K562 (cell line): ENCODE results near the gene SLC34A3. TPM values are rescaled to one million over a fixed set of nuclear protein-coding genes. Genes with fewer than 3 reads are reported as not detected.
A peak's percentile ranks its signal among the peaks of the same experiment; 100 is the strongest.

Experiments
- ATAC-seq: fragments of 200-7000 bp; cut with Tn5 transposase; 3 replicates; pipeline ENCODE4 v1.9.1; 2020; ENCODE audit warnings: moderate library complexity
- BruUV-seq: library from RNA; stranded (reverse); fragments of 400-500 nt; replicated peaks from 2 replicates; lab custom pipeline; 2021; lab: Mats Ljungman, UMichigan
- CTCF ChIA-PET: fragments of 300-600 bp; formaldehyde crosslinking; extraction: SDS; loops from one replicate; lab custom pipeline; 2021; ENCODE audit warnings: low intra/inter-chr PET ratio; lab: Yijun Ruan, JAX
- POLR2A ChIA-PET: fragments of 300-600, 350-650 bp; sonication (Branson Sonifier 250); formaldehyde crosslinking; extraction: SDS; loops from one replicate; lab custom pipeline; 2021; ENCODE audit warnings: antibody characterized with exemption, inconsistent platforms; lab: Yijun Ruan, JAX
- DNase-seq, 4 experiments: peaks; one replicate each; pipeline versions ENCODE4 v3.0.0 to v3.0.0-alpha.2; 2011 to 2018; ENCODE audit warnings: low spot score in 3 of 4, mixed read lengths in 3 of 4; ENCODE audit errors: extremely low read depth in 1 of 4
- FAIRE-seq: peaks from 2 replicates; lab custom pipeline; 2011; peaks lifted over from hg19 to GRCh38; lab: Jason Lieb, UNC
- H2AFZ ChIP-seq: 2 replicates; pipeline ENCODE4 v1.6.0; 2011; ENCODE audit warnings: low read depth, low read length, control low read depth, inconsistent platforms
- H3K27ac ChIP-seq: fragments of 200-600 bp; 3 replicates; pipeline ENCODE4 v1.8.0; 2011; ENCODE audit warnings: low read depth, mild to moderate bottlenecking, control low read depth, inconsistent platforms, low read length, moderate library complexity, mixed read lengths; ENCODE audit errors: extremely low read depth
- H3K27me3 ChIP-seq, 2 experiments: fragments of 300-600 bp in 1 of 2; 2 replicates in 1 of 2; 3 replicates in 1 of 2; pipeline versions ENCODE4 v1.6.0 to v1.8.0; 2011; ENCODE audit warnings: inconsistent platforms in 2 of 2, low read length in 2 of 2, mild to moderate bottlenecking in 1 of 2, mixed read lengths in 1 of 2, moderate library complexity in 1 of 2; ENCODE audit not compliant: control insufficient read depth in 2 of 2, insufficient read depth in 2 of 2
- H3K36me3 ChIP-seq: fragments of 300-600 bp; 3 replicates; pipeline ENCODE4 v1.8.0; 2011; ENCODE audit warnings: mild to moderate bottlenecking, low read length, inconsistent platforms; ENCODE audit not compliant: control insufficient read depth, insufficient read depth
- H3K4me1 ChIP-seq, 2 experiments: fragments of 200-600 bp in 1 of 2; replicated peaks in 1 of 2; 2 replicates in 1 of 2; 3 replicates in 1 of 2; pipeline versions ENCODE4 v1.5.1 to v1.8.0; 2011; ENCODE audit warnings: inconsistent platforms in 2 of 2, low read length in 2 of 2, mild to moderate bottlenecking in 1 of 2, mixed read lengths in 1 of 2, moderate library complexity in 1 of 2; ENCODE audit not compliant: control insufficient read depth in 2 of 2, insufficient read depth in 2 of 2
- H3K4me2 ChIP-seq: 2 replicates; pipeline ENCODE4 v1.6.1; 2011; ENCODE audit warnings: low read length, control low read depth, inconsistent platforms, mixed read lengths; ENCODE audit not compliant: insufficient read depth
- H3K4me3 ChIP-seq: fragments of 200-600 bp; sonication (generic), shearing (Covaris generic); 2 replicates; pipeline ENCODE4 v1.5.1; 2016; ENCODE audit warnings: control low read depth, inconsistent platforms
- H3K79me2 ChIP-seq: fragments of 200-600 bp; 3 replicates; pipeline ENCODE4 v1.8.0; 2011; ENCODE audit warnings: low read length, inconsistent platforms; ENCODE audit not compliant: control insufficient read depth, insufficient read depth
- H3K9ac ChIP-seq, 2 experiments: 2 replicates each; pipeline versions ENCODE4 v1.6.0 to v1.6.1; 2011; ENCODE audit warnings: low read depth in 2 of 2, low read length in 2 of 2, control low read depth in 1 of 2, inconsistent platforms in 1 of 2, mild to moderate bottlenecking in 1 of 2, mixed read lengths in 1 of 2; ENCODE audit not compliant: insufficient read depth in 1 of 2
- H3K9me1 ChIP-seq: one replicate; pipeline ENCODE4 v1.6.0; 2011; ENCODE audit warnings: inconsistent platforms, mild to moderate bottlenecking, low read length, moderate library complexity; ENCODE audit not compliant: control insufficient read depth, insufficient read depth
- H3K9me3 ChIP-seq: replicated peaks from 2 replicates; pipeline ENCODE4 v1.5.1; 2011; ENCODE audit warnings: low read depth, low read length, inconsistent platforms; ENCODE audit not compliant: control insufficient read depth, insufficient read depth
- H4K20me1 ChIP-seq: replicated peaks from 2 replicates; pipeline ENCODE4 v1.6.1; 2011; ENCODE audit warnings: low read length, inconsistent platforms, mixed read lengths; ENCODE audit not compliant: control insufficient read depth, insufficient read depth
- ATF1 ChIP-seq, 2 experiments: fragments of 450-650 bp in 1 of 2; IDR thresholded peaks; 2 replicates each; pipeline ENCODE4 v1.6.1; 2016; ENCODE audit warnings: missing compliant biosample characterization in 1 of 2, missing genetic modification characterization in 1 of 2
- CREM ChIP-seq: IDR thresholded peaks from 2 replicates; pipeline ENCODE4 v1.6.1; 2014; ENCODE audit warnings: antibody characterized with exemption, low read depth
- EGR1 ChIP-seq: fragments of 450-650 bp; conservative IDR thresholded peaks from 2 replicates; pipeline ENCODE4 v1.6.1; 2017; ENCODE audit warnings: mild to moderate bottlenecking
- ELF2 ChIP-seq: fragments of 250-450 bp; sonication (Bioruptor Pico); IDR thresholded peaks from 2 replicates; pipeline ENCODE4 v1.5.0; 2021; ENCODE audit warnings: mild to moderate bottlenecking
- FIP1L1 ChIP-seq: fragments of 200-400 bp; formaldehyde crosslinking; IDR thresholded peaks from 2 replicates; pipeline ENCODE4 v1.6.1; 2018; ENCODE audit warnings: mild to moderate bottlenecking, low read depth, low read length; ENCODE audit not compliant: poor library complexity, severe bottlenecking
- HDAC2 ChIP-seq: fragments of 450-650 bp; IDR thresholded peaks from 2 replicates; pipeline ENCODE4 v1.6.1; 2016; ENCODE audit warnings: mild to moderate bottlenecking
- KDM5B ChIP-seq: fragments of 200-600 bp; sonication (generic); IDR thresholded peaks from 2 replicates; pipeline ENCODE4 v1.6.1; 2012; ENCODE audit warnings: low read depth, mild to moderate bottlenecking, moderate library complexity, low read length, control low read depth, inconsistent platforms; ENCODE audit not compliant: insufficient replicate concordance
- SAFB ChIP-seq: fragments of 200-400 bp; formaldehyde crosslinking; IDR thresholded peaks from 2 replicates; pipeline ENCODE4 v1.6.1; 2017; ENCODE audit warnings: low read depth, low read length, borderline replicate concordance
- STAG1 ChIP-seq: sonication (generic); formaldehyde crosslinking; IDR thresholded peaks from 2 replicates; pipeline ENCODE4 v1.5.0; 2020; ENCODE audit warnings: missing genetic modification reagents, borderline replicate concordance
- ZFX ChIP-seq: sonication (generic); formaldehyde crosslinking; IDR thresholded peaks from 2 replicates; pipeline ENCODE4 v1.8.0; 2022; ENCODE audit warnings: mild to moderate bottlenecking, missing genetic modification reagents, moderate library complexity
- WGBS: fragments of 100-300 bp; shearing (Covaris generic); methylation state at CpG from one replicate; pipeline ENCODE4 v1.1.6; 2016; ENCODE audit warnings: low coverage, mixed read lengths; ENCODE audit not compliant: insufficient coverage; ENCODE audit errors: missing lambda C conversion rate; 5-methylcytosine and 5-hydroxymethylcytosine counted together
- in situ Hi-C: fragments of 300-500 bp; cut with MboI; formaldehyde crosslinking; loops from 4 replicates; pipeline ENCODE4 v1.15.0; 2018; ENCODE audit warnings: inconsistent platforms, mixed read lengths
- intact Hi-C: fragments of 100-400 bp; cut with micrococcal nuclease; formaldehyde crosslinking; loops from 2 replicates; pipeline ENCODE4 v1.14.2; 2022
- polyA plus RNA-seq, 8 experiments: library from polyadenylated mRNA; depleted of rRNA in 4 of 8; stranded (reverse) in 5 of 8; unstranded in 3 of 8; fragments of >200 nt; fragmentation: Nextera tagmentation in 2 of 8; fragmentation: Illumina TruSeq in 1 of 8; extraction: Ambion mirVana in 2 of 8; extraction: Trizol in 1 of 8; gene quantifications; 2 replicates each; pipeline versions ENCODE4 v1.2.1 to v1.2.3, GENCODE V29; 2011 to 2014; ENCODE audit warnings: inconsistent platforms in 1 of 8, missing spikeins in 1 of 8
- total RNA-seq, 7 experiments: library from RNA; depleted of rRNA in 6 of 7; stranded (reverse); fragments of >200 nt in 6 of 7; fragmentation: Illumina TruSeq in 2 of 7; extraction: Trizol in 2 of 7; gene quantifications; 2 replicates each; pipeline versions ENCODE4 v1.2.1 to v1.2.3, GENCODE V29; 2011 to 2021; ENCODE audit warnings: low replicate concordance in 1 of 7
- TF ChIP-seq, protein P1 (sequence below): fragments of 200-800 bp; sonication (Bioruptor generic); IDR thresholded peaks from 2 replicates; pipeline ENCODE4 v1.6.1; 2017; ENCODE audit warnings: missing genetic modification characterization, missing compliant biosample characterization
- TF ChIP-seq, protein P2 (sequence below): sonication (generic); formaldehyde crosslinking; IDR thresholded peaks from 2 replicates; pipeline ENCODE4 v1.8.1; 2023; ENCODE audit warnings: mild to moderate bottlenecking, missing genetic modification reagents

Gene SLC34A3
- total and polyA plus RNA-seq, 9 of the 15 experiments (the other 6 are each of a cell fraction or from before 2014, with no cell fraction given) = not detected

DNA sequence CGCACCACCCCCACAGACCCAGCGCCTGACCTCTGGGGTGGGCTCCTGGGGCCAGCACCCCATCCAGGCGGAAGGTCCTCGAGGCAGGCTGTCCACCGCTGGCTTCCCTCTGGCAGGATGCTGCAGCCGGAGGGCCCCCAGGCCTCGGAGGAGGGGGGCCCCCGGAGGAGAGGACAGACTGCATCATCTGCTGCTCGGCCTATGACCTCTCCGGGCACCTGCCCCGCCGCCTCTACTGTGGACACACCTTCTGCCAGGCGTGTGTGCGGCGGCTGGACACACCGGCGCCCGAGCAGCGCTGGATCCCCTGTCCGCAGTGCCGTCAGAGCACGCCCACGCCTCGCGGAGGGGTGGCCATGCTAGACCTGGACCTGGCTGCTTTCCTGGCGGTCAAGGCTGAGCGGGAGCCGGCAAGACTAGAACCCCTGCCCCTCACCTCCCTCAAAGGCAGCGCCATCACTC lies 2.2 kb upstream of the SLC34A3 start:
- Histone ChIP-seq H3K79me2 (no peaks in the 10 kb centered on the region), H4K20me1 (no peaks in the 10 kb centered on the region), H3K4me3 (no peak overlapping the region), H3K9ac (peak overlapping the region in 1 of 2 experiments; percentile 74; a peak in 2 of 4 replicates), H3K9me3 (no peaks in the 10 kb centered on the region), H3K4me2 (no peak overlapping the region), H3K27ac (no peak overlapping the region), H3K4me1 (peaks cover 13 to 99% of the 10 kb centered on the region in 2 experiments), H3K27me3 (no peaks in the 10 kb centered on the region), H3K36me3 (no peaks in the 10 kb centered on the region), H3K9me1 (no peaks in the 10 kb centered on the region), H2AFZ (no peak overlapping the region)
- ATAC-seq = no peak
- intact Hi-C loops = no loop called here
- WGBS = 21% methylated on average over 17 of the region's 29 CpGs
- BruUV-seq = no TSS peak
- POLR2A ChIA-PET = interaction anchor here (0.6 to 1.9 kb wide), 2 partner anchors 40 to 206 kb away, joined by 3 to 6 read pairs; partner anchors contain the start of genes ANAPC2 and SSNA1
- TF ChIP-seq, protein P1, sequence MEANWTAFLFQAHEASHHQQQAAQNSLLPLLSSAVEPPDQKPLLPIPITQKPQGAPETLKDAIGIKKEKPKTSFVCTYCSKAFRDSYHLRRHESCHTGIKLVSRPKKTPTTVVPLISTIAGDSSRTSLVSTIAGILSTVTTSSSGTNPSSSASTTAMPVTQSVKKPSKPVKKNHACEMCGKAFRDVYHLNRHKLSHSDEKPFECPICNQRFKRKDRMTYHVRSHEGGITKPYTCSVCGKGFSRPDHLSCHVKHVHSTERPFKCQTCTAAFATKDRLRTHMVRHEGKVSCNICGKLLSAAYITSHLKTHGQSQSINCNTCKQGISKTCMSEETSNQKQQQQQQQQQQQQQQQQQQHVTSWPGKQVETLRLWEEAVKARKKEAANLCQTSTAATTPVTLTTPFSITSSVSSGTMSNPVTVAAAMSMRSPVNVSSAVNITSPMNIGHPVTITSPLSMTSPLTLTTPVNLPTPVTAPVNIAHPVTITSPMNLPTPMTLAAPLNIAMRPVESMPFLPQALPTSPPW (CRISPR knock-in tag) = 0 out of 2 replicates have a peak, but pooled peaks have one; percentile 19
- 0 out of 2 replicates have a peak, but pooled peaks have one; percentile 4 for TF ChIP-seq ZFX
- peak; percentile 49 for TF ChIP-seq KDM5B
- 0 out of 2 replicates have a peak, but pooled peaks have one; percentile 8 for TF ChIP-seq STAG1 (CRISPR knock-in tag)
- TF ChIP-seq SAFB = no peak
- peak; percentile 82 for TF ChIP-seq EGR1
- TF ChIP-seq, protein P2, sequence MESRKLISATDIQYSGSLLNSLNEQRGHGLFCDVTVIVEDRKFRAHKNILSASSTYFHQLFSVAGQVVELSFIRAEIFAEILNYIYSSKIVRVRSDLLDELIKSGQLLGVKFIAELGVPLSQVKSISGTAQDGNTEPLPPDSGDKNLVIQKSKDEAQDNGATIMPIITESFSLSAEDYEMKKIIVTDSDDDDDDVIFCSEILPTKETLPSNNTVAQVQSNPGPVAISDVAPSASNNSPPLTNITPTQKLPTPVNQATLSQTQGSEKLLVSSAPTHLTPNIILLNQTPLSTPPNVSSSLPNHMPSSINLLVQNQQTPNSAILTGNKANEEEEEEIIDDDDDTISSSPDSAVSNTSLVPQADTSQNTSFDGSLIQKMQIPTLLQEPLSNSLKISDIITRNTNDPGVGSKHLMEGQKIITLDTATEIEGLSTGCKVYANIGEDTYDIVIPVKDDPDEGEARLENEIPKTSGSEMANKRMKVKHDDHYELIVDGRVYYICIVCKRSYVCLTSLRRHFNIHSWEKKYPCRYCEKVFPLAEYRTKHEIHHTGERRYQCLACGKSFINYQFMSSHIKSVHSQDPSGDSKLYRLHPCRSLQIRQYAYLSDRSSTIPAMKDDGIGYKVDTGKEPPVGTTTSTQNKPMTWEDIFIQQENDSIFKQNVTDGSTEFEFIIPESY (CRISPR knock-in tag) = peak; percentile 76
- no peak for TF ChIP-seq HDAC2
- 0 out of 2 replicates have a peak, but pooled peaks have one; percentile 14 for TF ChIP-seq CREM
- TF ChIP-seq ATF1 (CRISPR knock-in tag; IDR thresholded peaks at IDR 0.05) = no peak
- 0 out of 2 replicates have a peak, but pooled peaks have one; percentile 9 for TF ChIP-seq ATF1 (tag; IDR thresholded peaks at IDR 0.05)
- no peak for TF ChIP-seq ELF2
- peak; percentile 9 for TF ChIP-seq FIP1L1
- no peak for FAIRE-seq
- peak in 2 of 4 experiments; percentile 43 to 51 for DNase-seq
- CTCF ChIA-PET = interaction anchor here (0.9 to 2.6 kb wide), 2 partner anchors 40 to 180 kb away, joined by 4 to 19 read pairs; partner anchors contain the start of genes ANAPC2 and SSNA1
- in situ Hi-C loops = loop anchor here (5.0 to 25.0 kb wide), 3 partner anchors 41 to 441 kb away; partner anchors contain the start of genes ANAPC2, CCDC183, SSNA1 and TMEM141
